ENCODE data around the gene SLC1A5. TPM values are rescaled to one million over a fixed set of nuclear protein-coding genes. Genes with fewer than 3 reads are reported as not detected.

The SLC1A5 gene
- total RNA-seq, 1 donor from 2014 or later: 39.5 TPM

- peaks cover 4% of the 10 kb centered on the region for H3K36me3 Mint-ChIP-seq
- DNase-seq (ENCODE audit: low spot score): no peak
- H3K27ac Mint-ChIP-seq: no peak overlapping the region
- no peaks in the 10 kb centered on the region for H3K27me3 ChIP-seq
- peaks cover 5% of the 10 kb centered on the region for H3K27me3 Mint-ChIP-seq (ENCODE audit: insufficient read depth, low read depth)
- no peak overlapping the region for H3K4me3 ChIP-seq
- H3K9me3 Mint-ChIP-seq: no peaks in the 10 kb centered on the region
- no peak overlapping the region for H3K27ac ChIP-seq
- no peaks in the 10 kb centered on the region for H4K20me1 ChIP-seq (ENCODE audit: low read depth)
- H3F3A ChIP-seq (ENCODE audit: low read depth): peaks cover 3% of the 10 kb centered on the region
- H3K4me3 Mint-ChIP-seq: no peak overlapping the region
- TF ChIP-seq EZH2phosphoT487 (IDR thresholded peaks at IDR 0.05) (no peak), CTCF (IDR thresholded peaks at IDR 0.05) (no peak), EZH2 (IDR thresholded peaks at IDR 0.05) (no peak)
- H3K9me3 ChIP-seq (ENCODE audit: low read depth): no peaks in the 10 kb centered on the region
- no peak overlapping the region for H3K4me2 ChIP-seq
- no peak overlapping the region for H3K9ac ChIP-seq
- H2AFZ ChIP-seq (replicated peaks): no peak overlapping the region
- peaks cover under 1% of the 10 kb centered on the region for H3K4me1 Mint-ChIP-seq
- no peaks in the 10 kb centered on the region for H3K36me3 ChIP-seq
- H3K79me2 ChIP-seq (ENCODE audit: low read depth): no peaks in the 10 kb centered on the region
- H3K4me1 ChIP-seq: no peaks in the 10 kb centered on the region
Observed at GRCh38 chr19:46834121-46834520, 45.7 kb upstream of the SLC1A5 start.

- H3K4me3 Mint-ChIP-seq: no peak overlapping the region
- Histone ChIP-seq H3K79me2 (ENCODE audit: low read depth) (no peaks in the 10 kb centered on the region), H3K4me2 (no peak overlapping the region), H3K9me3 (ENCODE audit: low read depth) (no peaks in the 10 kb centered on the region), H3F3A (ENCODE audit: low read depth) (peaks cover 3% of the 10 kb centered on the region), H3K9ac (no peak overlapping the region), H4K20me1 (ENCODE audit: low read depth) (no peaks in the 10 kb centered on the region), H3K4me3 (no peak overlapping the region), H3K4me1 (no peaks in the 10 kb centered on the region), H2AFZ (replicated peaks) (no peak overlapping the region), H3K27ac (no peak overlapping the region), H3K27me3 (no peaks in the 10 kb centered on the region), H3K36me3 (no peaks in the 10 kb centered on the region)
- no peak for TF ChIP-seq EZH2 (IDR thresholded peaks at IDR 0.05)
- no peak for TF ChIP-seq EZH2phosphoT487 (IDR thresholded peaks at IDR 0.05)
- no peak for TF ChIP-seq CTCF (IDR thresholded peaks at IDR 0.05)
- no peak overlapping the region for H3K27ac Mint-ChIP-seq
- H3K27me3 Mint-ChIP-seq (ENCODE audit: insufficient read depth, low read depth): peaks cover 2% of the 10 kb centered on the region
- H3K4me1 Mint-ChIP-seq: peaks cover 5% of the 10 kb centered on the region
- no peaks in the 10 kb centered on the region for H3K9me3 Mint-ChIP-seq
- no peak for DNase-seq (ENCODE audit: low spot score)
- no peaks in the 10 kb centered on the region for H3K36me3 Mint-ChIP-seq
Observed at GRCh38 chr19:46830864-46831263, 42.5 kb upstream of the SLC1A5 start.

GRCh38 chr19:46828484-46828883, 40.1 kb upstream of the SLC1A5 start:
- DNase-seq (ENCODE audit: low spot score): no peak
- Mint-ChIP-seq H3K27ac (no peak overlapping the region), H3K4me1 (peaks cover 5% of the 10 kb centered on the region), H3K36me3 (no peaks in the 10 kb centered on the region), H3K9me3 (peaks cover 4% of the 10 kb centered on the region), H3K4me3 (no peak overlapping the region), H3K27me3 (ENCODE audit: insufficient read depth, low read depth) (no peaks in the 10 kb centered on the region)
- H3K27me3 ChIP-seq: no peaks in the 10 kb centered on the region
- no peaks in the 10 kb centered on the region for H3K4me1 ChIP-seq
- H3K9me3 ChIP-seq (ENCODE audit: low read depth): no peaks in the 10 kb centered on the region
- H3K79me2 ChIP-seq (ENCODE audit: low read depth): no peaks in the 10 kb centered on the region
- no peak overlapping the region for H3K9ac ChIP-seq
- no peaks in the 10 kb centered on the region for H4K20me1 ChIP-seq (ENCODE audit: low read depth)
- H3K27ac ChIP-seq: no peak overlapping the region
- no peak overlapping the region for H2AFZ ChIP-seq (replicated peaks)
- no peaks in the 10 kb centered on the region for H3K36me3 ChIP-seq
- H3F3A ChIP-seq (ENCODE audit: low read depth): peaks cover 3% of the 10 kb centered on the region
- no peak for TF ChIP-seq EZH2phosphoT487 (IDR thresholded peaks at IDR 0.05)
- TF ChIP-seq EZH2 (IDR thresholded peaks at IDR 0.05): no peak
- no peak for TF ChIP-seq CTCF (IDR thresholded peaks at IDR 0.05)
- H3K4me2 ChIP-seq: no peak overlapping the region
- H3K4me3 ChIP-seq: no peak overlapping the region

- no peak overlapping the region for H3K9ac ChIP-seq
- H3K4me1 ChIP-seq: peaks cover 10% of the 10 kb centered on the region
- no peaks in the 10 kb centered on the region for H3K27me3 ChIP-seq
- no peak overlapping the region for H2AFZ ChIP-seq (replicated peaks)
- Mint-ChIP-seq H3K36me3 (no peaks in the 10 kb centered on the region), H3K27ac (no peak overlapping the region), H3K4me1 (peaks cover 15% of the 10 kb centered on the region), H3K4me3 (no peak overlapping the region), H3K9me3 (peaks cover 6% of the 10 kb centered on the region), H3K27me3 (ENCODE audit: insufficient read depth, low read depth) (no peaks in the 10 kb centered on the region)
- TF ChIP-seq EZH2 (IDR thresholded peaks at IDR 0.05): no peak
- no peaks in the 10 kb centered on the region for H3K9me3 ChIP-seq (ENCODE audit: low read depth)
- no peaks in the 10 kb centered on the region for H3K36me3 ChIP-seq
- no peak overlapping the region for H3K27ac ChIP-seq
- H3K79me2 ChIP-seq (ENCODE audit: low read depth): no peaks in the 10 kb centered on the region
- no peak overlapping the region for H3K4me3 ChIP-seq
- peaks cover 3% of the 10 kb centered on the region for H3F3A ChIP-seq (ENCODE audit: low read depth)
- no peak overlapping the region for H3K4me2 ChIP-seq
- no peaks in the 10 kb centered on the region for H4K20me1 ChIP-seq (ENCODE audit: low read depth)
- no peak for DNase-seq (ENCODE audit: low spot score)
Observed at GRCh38 chr19:46825731-46826055, 37.3 kb upstream of the SLC1A5 start.

Measured in neural progenitor cell (in vitro differentiated cells).